Activated B cell treated with CpG ODN at 0.5 μM for 24 hours (primary cell): ENCODE results near the gene COLEC12. TPM values are rescaled to one million over a fixed set of nuclear protein-coding genes. Genes with fewer than 3 reads are reported as not detected.
"Not testable (repeated sequence)": the region's sequence is repeated elsewhere in the genome, so short reads cannot be mapped to it uniquely, and the experiment has no call there.

Experiments
- ATAC-seq: fragments of 200-7000 bp; cut with Tn5 transposase; one replicate; pipeline ENCODE4 v1.10.0; 2021; ENCODE audit warnings: low read depth, mild to moderate bottlenecking, moderate library complexity
- CTCF ChIA-PET: fragments of 350-600 bp; sonication (Branson Sonifier 250); formaldehyde crosslinking; loops from one replicate; lab custom pipeline; 2021; ENCODE audit warnings: antibody characterized with exemption; lab: Charles Lee
- POLR2A ChIA-PET: fragments of 350-600 bp; sonication (Branson Sonifier 250); formaldehyde crosslinking; loops from one replicate; lab custom pipeline; 2021; ENCODE audit warnings: antibody characterized with exemption; lab: Charles Lee
- DNase-seq: peaks from one replicate; pipeline ENCODE4 v3.0.0; 2022
- H3K27ac Mint-ChIP-seq: one replicate; pipeline ENCODE4 v1.8.0; 2020; ENCODE audit warnings: mixed read lengths
- H3K27me3 Mint-ChIP-seq: one replicate; pipeline ENCODE4 v1.8.0; 2021; ENCODE audit warnings: mixed read lengths
- H3K36me3 Mint-ChIP-seq: one replicate; pipeline ENCODE4 v1.8.0; 2021; ENCODE audit warnings: low read depth, mixed read lengths
- H3K4me1 Mint-ChIP-seq: one replicate; pipeline ENCODE4 v1.8.0; 2021; ENCODE audit warnings: mixed read lengths
- H3K4me3 Mint-ChIP-seq: one replicate; pipeline ENCODE4 v1.8.0; 2020; ENCODE audit warnings: mild to moderate bottlenecking, mixed read lengths
- H3K9me3 Mint-ChIP-seq: one replicate; pipeline ENCODE4 v1.8.0; 2020; ENCODE audit warnings: mixed read lengths
- intact Hi-C: fragments of 100-400 bp; cut with micrococcal nuclease; formaldehyde crosslinking; loops from one replicate; pipeline ENCODE4 v1.15.1; 2024
- total RNA-seq: library from RNA; stranded (reverse); gene quantifications from 2 replicates; pipeline ENCODE4 v1.2.3, GENCODE V29; 2022
- TF ChIP-seq, protein P1 (sequence below): fragments of 200-600 bp; IDR thresholded peaks from one replicate; pipeline ENCODE4 v1.8.0; 2022; ENCODE audit warnings: antibody characterized with exemption, mild to moderate bottlenecking

The COLEC12 gene
- total RNA-seq, 1 donor from 2014 or later = not detected

- Mint-ChIP-seq H3K27ac (no peak overlapping the region), H3K4me3 (no peak overlapping the region), H3K9me3 (peaks cover 14% of the 10 kb centered on the region), H3K27me3 (peaks cover 2% of the 10 kb centered on the region), H3K4me1 (no peaks in the 10 kb centered on the region), H3K36me3 (no peaks in the 10 kb centered on the region)
- ATAC-seq = no peak
- TF ChIP-seq, protein P1, sequence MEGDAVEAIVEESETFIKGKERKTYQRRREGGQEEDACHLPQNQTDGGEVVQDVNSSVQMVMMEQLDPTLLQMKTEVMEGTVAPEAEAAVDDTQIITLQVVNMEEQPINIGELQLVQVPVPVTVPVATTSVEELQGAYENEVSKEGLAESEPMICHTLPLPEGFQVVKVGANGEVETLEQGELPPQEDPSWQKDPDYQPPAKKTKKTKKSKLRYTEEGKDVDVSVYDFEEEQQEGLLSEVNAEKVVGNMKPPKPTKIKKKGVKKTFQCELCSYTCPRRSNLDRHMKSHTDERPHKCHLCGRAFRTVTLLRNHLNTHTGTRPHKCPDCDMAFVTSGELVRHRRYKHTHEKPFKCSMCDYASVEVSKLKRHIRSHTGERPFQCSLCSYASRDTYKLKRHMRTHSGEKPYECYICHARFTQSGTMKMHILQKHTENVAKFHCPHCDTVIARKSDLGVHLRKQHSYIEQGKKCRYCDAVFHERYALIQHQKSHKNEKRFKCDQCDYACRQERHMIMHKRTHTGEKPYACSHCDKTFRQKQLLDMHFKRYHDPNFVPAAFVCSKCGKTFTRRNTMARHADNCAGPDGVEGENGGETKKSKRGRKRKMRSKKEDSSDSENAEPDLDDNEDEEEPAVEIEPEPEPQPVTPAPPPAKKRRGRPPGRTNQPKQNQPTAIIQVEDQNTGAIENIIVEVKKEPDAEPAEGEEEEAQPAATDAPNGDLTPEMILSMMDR = no peak
- CTCF ChIA-PET = no interaction called here
- no peak for DNase-seq
- intact Hi-C loops = no loop called here
- POLR2A ChIA-PET = no interaction called here
These were observed 92.1 kb downstream of the COLEC12 start for GRCh38 chr18:408367-408766.

DNA sequence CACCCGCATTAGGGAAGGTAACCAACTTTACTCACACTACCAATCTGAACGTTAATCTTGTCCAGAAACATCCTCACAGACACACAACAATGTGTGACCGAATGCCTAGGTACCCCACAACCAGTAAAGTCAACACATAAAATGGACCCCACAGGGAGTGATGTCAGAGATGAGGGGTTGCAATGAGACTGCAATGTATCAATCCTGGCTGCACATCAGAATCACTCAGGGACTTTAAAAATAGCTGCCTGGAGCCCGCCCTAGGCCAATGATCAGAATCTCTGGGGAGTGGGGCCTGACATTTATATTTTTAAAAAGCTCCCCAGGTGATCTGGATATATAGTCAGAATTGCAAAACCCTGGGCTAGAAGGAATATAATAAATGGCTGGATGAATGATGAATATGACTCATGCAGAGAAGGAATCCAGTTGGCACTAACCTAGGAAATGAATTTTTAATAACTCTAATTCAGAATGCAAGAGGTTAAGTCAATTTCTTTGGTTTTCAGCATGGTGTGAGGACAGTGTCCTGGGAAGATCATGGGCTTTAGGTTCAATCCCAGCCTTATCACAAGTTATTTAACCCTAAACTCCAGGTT lies 92.8 kb downstream of the COLEC12 start:
- H3K27me3 Mint-ChIP-seq = peaks cover 2% of the 10 kb centered on the region
- no peaks in the 10 kb centered on the region for H3K36me3 Mint-ChIP-seq
- DNase-seq (no peak), ATAC-seq (no peak)
- TF ChIP-seq, protein P1 = no peak
- CTCF ChIA-PET = no interaction called here
- no peaks in the 10 kb centered on the region for H3K4me1 Mint-ChIP-seq
- intact Hi-C loops = no loop called here
- H3K4me3 Mint-ChIP-seq = no peak overlapping the region
- H3K27ac Mint-ChIP-seq = no peak overlapping the region
- peaks cover 14% of the 10 kb centered on the region for H3K9me3 Mint-ChIP-seq
- POLR2A ChIA-PET = no interaction called here

DNA sequence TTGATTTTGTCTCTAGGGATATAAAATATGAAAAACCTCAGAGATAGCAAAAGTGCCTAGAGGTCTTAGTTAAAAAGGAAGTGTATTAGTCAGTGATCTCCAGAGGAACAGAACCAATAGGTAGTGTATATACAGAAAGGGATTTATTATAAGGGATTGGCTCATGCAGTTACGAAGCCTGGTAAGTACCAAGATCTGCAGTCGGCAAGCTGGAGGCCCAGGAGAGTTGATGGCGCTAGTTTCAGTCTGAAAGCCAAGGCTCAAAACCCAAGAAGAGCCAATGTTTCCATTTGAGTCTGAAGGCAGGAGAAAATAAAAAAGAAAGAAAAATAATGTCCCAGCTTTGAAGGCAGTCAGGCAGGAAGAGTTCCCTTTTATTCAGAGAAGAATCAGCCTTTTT lies 93.3 kb downstream of the COLEC12 start:
- DNase-seq (no peak), ATAC-seq (no peak)
- CTCF ChIA-PET = no interaction called here
- Mint-ChIP-seq H3K27me3 (peaks cover 2% of the 10 kb centered on the region), H3K4me1 (no peaks in the 10 kb centered on the region), H3K4me3 (no peak overlapping the region), H3K36me3 (no peaks in the 10 kb centered on the region), H3K9me3 (peaks cover 14% of the 10 kb centered on the region), H3K27ac (no peak overlapping the region)
- TF ChIP-seq, protein P1 = no peak
- POLR2A ChIA-PET = no interaction called here
- intact Hi-C loops = no loop called here

GRCh38 chr18:406677-407076 lies 93.8 kb downstream of the COLEC12 start:
- H3K9me3 Mint-ChIP-seq = peaks cover 11% of the 10 kb centered on the region
- H3K27me3 Mint-ChIP-seq = peaks cover 2% of the 10 kb centered on the region
- ChIA-PET POLR2A (no interaction called here), CTCF (no interaction called here)
- no peak overlapping the region for H3K4me3 Mint-ChIP-seq
- H3K27ac Mint-ChIP-seq = no peak overlapping the region
- intact Hi-C loops = no loop called here
- no peak for DNase-seq
- no peaks in the 10 kb centered on the region for H3K4me1 Mint-ChIP-seq
- no peaks in the 10 kb centered on the region for H3K36me3 Mint-ChIP-seq
- TF ChIP-seq, protein P1 = no peak
- no peak for ATAC-seq

DNA sequence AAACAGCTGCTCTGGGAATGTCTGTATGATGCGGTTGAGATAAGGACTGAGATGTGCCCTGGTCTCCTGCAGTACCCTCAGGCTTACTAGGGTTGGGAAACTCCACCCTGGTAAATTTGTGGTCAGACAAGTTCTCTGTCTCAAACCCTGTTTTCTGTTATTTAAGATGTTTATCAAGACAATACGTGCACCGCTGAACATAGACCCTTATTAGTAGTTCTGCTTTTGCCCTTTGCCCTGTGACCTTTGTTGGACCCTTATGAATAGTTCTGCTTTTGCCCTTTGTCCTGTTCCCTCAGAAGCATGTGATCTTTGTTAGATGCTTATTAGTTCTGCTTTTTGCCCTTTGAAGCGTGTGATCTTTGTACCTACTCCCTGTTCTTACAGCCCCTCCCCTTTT lies 95.5 kb downstream of the COLEC12 start:
- H3K36me3 Mint-ChIP-seq, POLR2A ChIA-PET, H3K4me3 Mint-ChIP-seq, H3K27ac Mint-ChIP-seq, H3K4me1 Mint-ChIP-seq, DNase-seq, intact Hi-C loops, CTCF ChIA-PET, ATAC-seq, H3K27me3 Mint-ChIP-seq: not testable (repeated sequence)
- H3K9me3 Mint-ChIP-seq = peaks cover 11% of the 10 kb centered on the region

DNA sequence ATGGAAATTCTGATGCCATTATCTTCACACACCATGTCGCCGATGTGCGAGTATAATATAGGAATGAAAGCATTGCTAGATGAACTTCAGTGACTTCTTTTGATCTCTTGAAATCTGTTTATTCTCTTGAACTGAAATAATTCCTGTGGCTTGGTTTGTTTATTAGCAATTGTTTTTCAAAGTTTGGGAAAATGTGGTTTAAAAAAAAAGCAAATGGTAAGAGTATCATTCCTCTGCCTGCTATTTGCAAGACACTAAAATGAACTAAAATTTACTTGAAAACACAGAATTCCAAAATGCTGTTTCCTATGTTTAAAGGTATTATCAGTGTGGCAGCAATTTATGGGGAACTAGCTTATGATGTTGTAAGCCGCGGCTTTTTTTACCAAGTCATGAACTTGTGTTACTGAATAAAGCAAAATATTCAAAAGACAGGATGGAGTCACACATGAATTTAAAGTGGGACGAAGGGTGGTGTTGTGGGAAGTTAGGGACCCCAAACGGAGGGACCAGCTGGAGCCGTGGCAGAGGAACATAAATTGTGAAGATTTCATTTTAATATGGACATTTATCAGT lies 96.4 kb downstream of the COLEC12 start:
- H3K9me3 Mint-ChIP-seq = peaks cover 11% of the 10 kb centered on the region

More for the DNA sequence above, 96.4 kb downstream of the COLEC12 start:
- DNase-seq (no peak), ATAC-seq (no peak)
- Mint-ChIP-seq H3K36me3 (no peaks in the 10 kb centered on the region), H3K27ac (no peak overlapping the region), H3K4me1 (no peaks in the 10 kb centered on the region), H3K4me3 (no peak overlapping the region), H3K27me3 (peaks cover 5% of the 10 kb centered on the region)
- intact Hi-C loops = no loop called here
- ChIA-PET CTCF (no interaction called here), POLR2A (no interaction called here)
- TF ChIP-seq, protein P1 = no peak
